Panc1 (cell line): Measurements from ENCODE around the gene EPHX1. TPM values are rescaled to one million over a fixed set of nuclear protein-coding genes. Genes with fewer than 3 reads are reported as not detected.

Source experiments
- ATAC-seq: fragments of 200-7000 bp; cut with Tn5 transposase; 2 replicates; pipeline ENCODE4 v1.9.1; 2020; ENCODE audit warnings: mild to moderate bottlenecking, moderate library complexity
- BruUV-seq: library from RNA; stranded (reverse); fragments of 400-500 nt; replicated peaks from 2 replicates; lab custom pipeline; 2021; lab: Mats Ljungman, UMichigan
- CTCF ChIA-PET: fragments of 300-600 bp; sonication (Branson Sonifier 250); formaldehyde crosslinking; loops from one replicate; lab custom pipeline; 2022; ENCODE audit warnings: antibody characterized with exemption; lab: Charles Lee
- POLR2A ChIA-PET: fragments of 300-600 bp; sonication (Branson Sonifier 250); formaldehyde crosslinking; loops from one replicate; lab custom pipeline; 2022; ENCODE audit warnings: antibody characterized with exemption; lab: Charles Lee
- DNase-seq: peaks from one replicate; pipeline ENCODE4 v3.0.0-alpha.2; 2010; ENCODE audit warnings: low read depth, low spot score
- H3K27ac ChIP-seq: 2 replicates; pipeline ENCODE4 v1.5.1; 2011; ENCODE audit warnings: mild to moderate bottlenecking, low read length, inconsistent platforms
- H3K27me3 ChIP-seq: fragments of 200-500 bp; sonication (Bioruptor generic); 2 replicates; pipeline ENCODE4 v1.6.0; 2014; ENCODE audit warnings: low read length, inconsistent platforms; ENCODE audit not compliant: control insufficient read depth, insufficient read depth
- H3K36me3 ChIP-seq: fragments of 200-500 bp; sonication (Bioruptor generic); 2 replicates; pipeline ENCODE4 v1.5.1; 2014; ENCODE audit warnings: inconsistent platforms, mild to moderate bottlenecking, low read length, moderate library complexity; ENCODE audit not compliant: control insufficient read depth, insufficient read depth
- H3K4me1 ChIP-seq: 2 replicates; pipeline ENCODE4 v1.5.1; 2011; ENCODE audit warnings: inconsistent platforms, mild to moderate bottlenecking, low read length, moderate library complexity; ENCODE audit not compliant: control insufficient read depth, insufficient read depth
- H3K4me3 ChIP-seq, 2 experiments: 2 replicates each; pipeline ENCODE4 v1.5.1; 2011 to 2012; ENCODE audit warnings: low read depth in 2 of 2, low read length in 2 of 2, mild to moderate bottlenecking in 2 of 2, inconsistent platforms in 1 of 2, moderate library complexity in 1 of 2
- H3K9me3 ChIP-seq: fragments of 200-500 bp; sonication (Bioruptor generic); 2 replicates; pipeline ENCODE4 v1.5.1; 2014; ENCODE audit warnings: low read depth, mild to moderate bottlenecking, inconsistent platforms, low read length, moderate library complexity; ENCODE audit not compliant: control insufficient read depth, insufficient read depth
- CTCF ChIP-seq: fragments of 450-650 bp; IDR thresholded peaks from 2 replicates; pipeline ENCODE4 v1.5.1; 2017; ENCODE audit warnings: mild to moderate bottlenecking
- POLR2AphosphoS5 ChIP-seq: IDR thresholded peaks from 2 replicates; pipeline ENCODE4 v1.6.1; 2012; ENCODE audit warnings: mild to moderate bottlenecking, low read depth, low read length, moderate library complexity
- REST ChIP-seq, 2 experiments: IDR thresholded peaks; 2 replicates each; pipeline ENCODE4 v1.6.1; 2011 to 2012; ENCODE audit warnings: low read depth in 2 of 2, control low read depth in 1 of 2, low read length in 1 of 2, mild to moderate bottlenecking in 1 of 2, moderate library complexity in 1 of 2; ENCODE audit not compliant: insufficient read depth in 1 of 2
- SIN3A ChIP-seq: IDR thresholded peaks from 2 replicates; pipeline ENCODE4 v1.6.1; 2012; ENCODE audit warnings: low read depth, mild to moderate bottlenecking, low read length, moderate library complexity, borderline replicate concordance; ENCODE audit not compliant: insufficient read depth
- TCF7L2 ChIP-seq: IDR thresholded peaks from 2 replicates; pipeline ENCODE4 v1.6.1; 2011; ENCODE audit warnings: mild to moderate bottlenecking, low read depth, low read length, inconsistent platforms
- in situ Hi-C: cut with HindIII; loops from 2 replicates; pipeline ENCODE4 v1.10.0; 2016; ENCODE audit warnings: low sequenced_read_pairs, low pct_unique_long_range_greater_than_20kb
- intact Hi-C: fragments of 100-400 bp; cut with micrococcal nuclease; formaldehyde crosslinking; loops from one replicate; pipeline ENCODE4 v1.10.0; 2022; ENCODE audit not compliant: unreplicated experiment
- total RNA-seq: library from RNA; stranded (reverse); gene quantifications from one replicate; pipeline ENCODE4 v1.2.1, GENCODE V29; 2021; ENCODE audit not compliant: unreplicated experiment

EPHX1 gene
- total RNA-seq, 1 experiment from 2014 or later = 76.4 TPM

GRCh38 chr1:225890346-225891228 lies 80.7 kb downstream of the EPHX1 start:
- intact Hi-C loops = no loop called here
- in situ Hi-C loops = no loop called here
- ChIA-PET POLR2A (no interaction called here), CTCF (no interaction called here)
- Histone ChIP-seq H3K27me3 (no peaks in the 10 kb centered on the region), H3K4me1 (peaks cover 4% of the 10 kb centered on the region; the same call in 1 of the 2 replicates), H3K27ac (no peak overlapping the region), H3K4me3 (no peak overlapping the region), H3K9me3 (no peaks in the 10 kb centered on the region), H3K36me3 (no peaks in the 10 kb centered on the region)
- TF ChIP-seq TCF7L2 = no peak
- no peak for TF ChIP-seq POLR2AphosphoS5
- no peak for TF ChIP-seq REST (IDR thresholded peaks at IDR 0.05; ENCODE audit: insufficient read depth in 1 of 2, low read depth in 2 of 2, low read length in 1 of 2)
- TF ChIP-seq CTCF = no peak
- TF ChIP-seq SIN3A = no peak
- no TSS peak for BruUV-seq
- no peak for DNase-seq
- no peak for ATAC-seq

GRCh38 chr1:225891229-225891972 lies 81.5 kb downstream of the EPHX1 start:
- DNase-seq (no peak), ATAC-seq (no peak; the same call in 1 of the 2 replicates)
- ChIA-PET POLR2A (no interaction called here), CTCF (no interaction called here)
- Histone ChIP-seq H3K9me3 (no peaks in the 10 kb centered on the region), H3K27ac (no peak overlapping the region), H3K27me3 (no peaks in the 10 kb centered on the region), H3K4me3 (no peak overlapping the region), H3K4me1 (no peaks in the 10 kb centered on the region), H3K36me3 (no peaks in the 10 kb centered on the region)
- intact Hi-C loops = no loop called here
- no peak for TF ChIP-seq POLR2AphosphoS5
- TF ChIP-seq TCF7L2 = no peak
- TF ChIP-seq SIN3A = no peak
- TF ChIP-seq CTCF = no peak
- TF ChIP-seq REST (IDR thresholded peaks at IDR 0.05; ENCODE audit: insufficient read depth in 1 of 2, low read depth in 2 of 2, low read length in 1 of 2) = no peak
- in situ Hi-C loops = no loop called here
- no TSS peak for BruUV-seq
